ENCODE measurements around the gene DGKI. TPM values are rescaled to one million over a fixed set of nuclear protein-coding genes. Genes with fewer than 3 reads are reported as not detected.
A peak's percentile ranks its signal among the peaks of the same experiment; 100 is the strongest.
"Not testable (repeated sequence)": the region's sequence is repeated elsewhere in the genome, so short reads cannot be mapped to it uniquely, and the experiment has no call there.

DGKI gene
- total and polyA plus RNA-seq, 5 donors from 2014 or later, result not detected

DNA sequence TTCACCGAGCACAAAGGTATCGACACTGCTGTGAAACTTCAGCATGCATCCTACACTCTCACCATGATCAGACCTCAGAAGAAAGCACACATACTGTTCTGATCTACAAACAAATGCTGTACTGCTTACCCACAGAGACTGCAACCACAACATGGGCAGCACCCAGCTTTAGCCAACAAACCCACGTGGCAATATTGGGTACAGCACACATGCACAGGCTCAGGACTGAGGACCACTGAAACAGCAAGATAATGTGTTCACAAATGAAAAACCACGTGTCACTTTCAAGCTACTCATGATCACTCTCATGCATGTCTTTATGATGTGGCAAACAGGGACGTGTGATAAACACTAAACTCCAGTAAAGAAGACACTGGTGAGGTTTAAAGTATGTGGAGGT is 383.9 kb downstream of the DGKI start:
- Histone ChIP-seq H3K36me3 (ENCODE audit: control insufficient read depth, insufficient read depth, low read length) (no peaks in the 10 kb centered on the region), H3K4me3 (ENCODE audit: low read depth, low read length) (no peak overlapping the region), H3K27ac (ENCODE audit: insufficient read depth, low read length, poor library complexity, severe bottlenecking) (no peak overlapping the region), H3K9me3 (ENCODE audit: control insufficient read depth in 2 of 2, low read length in 2 of 2) (no peaks in the 10 kb centered on the region), H3K4me1 (ENCODE audit: control insufficient read depth, insufficient read depth, low read length, poor library complexity, severe bottlenecking) (no peaks in the 10 kb centered on the region), H3K27me3 (ENCODE audit: control insufficient read depth, insufficient read depth, low read length) (no peaks in the 10 kb centered on the region)
- no peaks in the 10 kb centered on the region for H3K27me3 Mint-ChIP-seq
- H3K36me3 Mint-ChIP-seq, result no peaks in the 10 kb centered on the region
- H3K4me1 Mint-ChIP-seq, result no peaks in the 10 kb centered on the region
- DNase-seq (no peak), ATAC-seq (ENCODE audit: low read depth in 2 of 2) (no peak)
- no peak overlapping the region for H3K27ac Mint-ChIP-seq
- H3K9me3 Mint-ChIP-seq, result no peaks in the 10 kb centered on the region
- no peak overlapping the region for H3K4me3 Mint-ChIP-seq

DNA sequence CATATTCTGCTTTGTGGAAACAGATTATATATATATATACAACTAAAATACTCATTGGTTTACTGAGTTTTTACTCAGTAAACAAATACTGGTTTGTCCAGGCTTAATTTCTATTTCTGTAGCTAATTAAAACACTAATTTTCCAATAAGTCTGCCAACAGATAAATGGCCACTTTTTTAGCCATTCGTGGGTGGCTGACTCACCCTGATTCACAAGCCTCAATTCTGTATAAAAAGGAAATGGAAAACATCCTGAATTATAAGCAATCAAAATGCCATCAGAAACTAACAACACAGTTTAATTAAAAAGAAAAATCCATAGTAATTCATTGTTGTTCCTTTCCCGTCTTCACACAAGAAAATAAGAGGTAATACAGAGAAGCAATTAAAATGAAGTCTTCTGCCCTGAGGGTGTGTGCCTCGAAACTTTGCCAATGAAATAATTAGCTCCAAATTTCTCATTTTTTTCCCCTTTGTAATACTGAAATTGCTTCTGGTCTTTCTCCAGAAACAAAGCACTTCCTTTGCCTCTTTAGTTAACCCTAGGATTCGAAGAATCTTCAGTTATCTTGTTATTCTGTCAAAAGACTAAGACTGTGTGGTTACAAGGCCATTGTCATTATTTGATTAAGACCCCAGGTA is 384.6 kb downstream of the DGKI start:
- no peaks in the 10 kb centered on the region for H3K4me1 ChIP-seq (ENCODE audit: control insufficient read depth, insufficient read depth, low read length, poor library complexity, severe bottlenecking)
- no peaks in the 10 kb centered on the region for H3K4me1 Mint-ChIP-seq
- no peak overlapping the region for H3K27ac Mint-ChIP-seq
- H3K9me3 ChIP-seq (ENCODE audit: control insufficient read depth in 2 of 2, low read length in 2 of 2), result no peaks in the 10 kb centered on the region
- H3K27me3 Mint-ChIP-seq, result no peaks in the 10 kb centered on the region
- H3K27me3 ChIP-seq (ENCODE audit: control insufficient read depth, insufficient read depth, low read length), result no peaks in the 10 kb centered on the region
- no peak overlapping the region for H3K4me3 Mint-ChIP-seq
- no peak overlapping the region for H3K4me3 ChIP-seq (ENCODE audit: low read depth, low read length)
- DNase-seq, result no peak
- no peaks in the 10 kb centered on the region for H3K9me3 Mint-ChIP-seq
- H3K27ac ChIP-seq (ENCODE audit: insufficient read depth, low read length, poor library complexity, severe bottlenecking), result no peak overlapping the region
- H3K36me3 Mint-ChIP-seq, result no peaks in the 10 kb centered on the region
- no peaks in the 10 kb centered on the region for H3K36me3 ChIP-seq (ENCODE audit: control insufficient read depth, insufficient read depth, low read length)
- ATAC-seq (ENCODE audit: low read depth in 2 of 2), result no peak

DNA sequence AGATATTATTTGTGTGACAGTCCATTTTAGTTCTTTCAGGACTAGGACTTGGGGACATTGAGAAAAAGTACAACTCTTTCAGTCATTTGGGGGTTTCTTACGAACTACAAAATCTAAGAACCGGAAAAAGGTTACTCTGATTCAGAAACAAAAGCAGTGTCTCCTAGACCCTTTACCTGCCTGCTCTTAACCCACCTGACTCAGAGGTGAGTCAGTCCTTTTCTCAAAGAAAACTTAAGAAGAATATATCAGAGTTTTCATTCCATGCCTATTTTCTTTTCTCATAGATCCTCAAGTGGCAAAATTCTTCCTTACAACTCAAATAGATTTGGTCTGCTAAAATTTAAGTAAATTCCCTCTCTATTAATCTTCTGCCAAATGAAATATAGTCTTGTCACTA is 388.4 kb downstream of the DGKI start:
- DNase-seq (no peak), ATAC-seq (ENCODE audit: low read depth in 2 of 2) (no peak)
- Mint-ChIP-seq H3K9me3 (no peaks in the 10 kb centered on the region), H3K27me3 (no peaks in the 10 kb centered on the region), H3K4me3 (no peak overlapping the region), H3K36me3 (no peaks in the 10 kb centered on the region), H3K27ac (no peak overlapping the region), H3K4me1 (no peaks in the 10 kb centered on the region)
- H3K4me1 ChIP-seq (ENCODE audit: control insufficient read depth, insufficient read depth, low read length, poor library complexity, severe bottlenecking), result no peaks in the 10 kb centered on the region
- H3K9me3 ChIP-seq (ENCODE audit: control insufficient read depth in 2 of 2, low read length in 2 of 2), result no peaks in the 10 kb centered on the region
- H3K4me3 ChIP-seq (ENCODE audit: low read depth, low read length), result no peak overlapping the region
- H3K36me3 ChIP-seq (ENCODE audit: control insufficient read depth, insufficient read depth, low read length), result no peaks in the 10 kb centered on the region
- no peak overlapping the region for H3K27ac ChIP-seq (ENCODE audit: insufficient read depth, low read length, poor library complexity, severe bottlenecking)
- no peaks in the 10 kb centered on the region for H3K27me3 ChIP-seq (ENCODE audit: control insufficient read depth, insufficient read depth, low read length)

DNA sequence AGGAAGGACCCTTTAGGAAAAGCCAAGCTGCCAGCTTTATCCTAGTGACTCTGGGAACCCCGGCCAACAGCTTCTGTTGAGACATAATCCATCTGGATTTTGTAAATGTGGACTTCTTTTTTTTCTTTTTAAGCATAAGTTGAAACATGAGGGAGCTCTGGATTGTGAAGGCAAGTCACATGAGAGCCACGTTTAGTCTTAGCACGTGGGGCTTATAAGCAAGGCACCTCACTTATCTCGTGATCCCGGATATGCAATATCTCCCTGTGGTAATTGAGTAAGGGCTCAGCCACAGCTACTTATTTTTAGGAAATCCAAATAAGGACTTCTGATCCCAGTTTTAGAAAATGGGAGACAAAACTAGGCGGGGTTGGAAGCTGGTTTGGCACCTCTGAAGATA is 392.0 kb downstream of the DGKI start:
- no peaks in the 10 kb centered on the region for H3K4me1 Mint-ChIP-seq
- Histone ChIP-seq H3K9me3 (ENCODE audit: control insufficient read depth in 2 of 2, low read length in 2 of 2) (no peaks in the 10 kb centered on the region), H3K27me3 (ENCODE audit: control insufficient read depth, insufficient read depth, low read length) (no peaks in the 10 kb centered on the region), H3K36me3 (ENCODE audit: control insufficient read depth, insufficient read depth, low read length) (no peaks in the 10 kb centered on the region), H3K4me3 (ENCODE audit: low read depth, low read length) (no peak overlapping the region), H3K4me1 (ENCODE audit: control insufficient read depth, insufficient read depth, low read length, poor library complexity, severe bottlenecking) (no peaks in the 10 kb centered on the region), H3K27ac (ENCODE audit: insufficient read depth, low read length, poor library complexity, severe bottlenecking) (no peak overlapping the region)
- H3K4me3 Mint-ChIP-seq, result no peak overlapping the region
- no peaks in the 10 kb centered on the region for H3K9me3 Mint-ChIP-seq
- DNase-seq (no peak), ATAC-seq (ENCODE audit: low read depth in 2 of 2) (no peak)
- H3K27ac Mint-ChIP-seq, result no peak overlapping the region
- H3K36me3 Mint-ChIP-seq, result no peaks in the 10 kb centered on the region
- no peaks in the 10 kb centered on the region for H3K27me3 Mint-ChIP-seq

DNA sequence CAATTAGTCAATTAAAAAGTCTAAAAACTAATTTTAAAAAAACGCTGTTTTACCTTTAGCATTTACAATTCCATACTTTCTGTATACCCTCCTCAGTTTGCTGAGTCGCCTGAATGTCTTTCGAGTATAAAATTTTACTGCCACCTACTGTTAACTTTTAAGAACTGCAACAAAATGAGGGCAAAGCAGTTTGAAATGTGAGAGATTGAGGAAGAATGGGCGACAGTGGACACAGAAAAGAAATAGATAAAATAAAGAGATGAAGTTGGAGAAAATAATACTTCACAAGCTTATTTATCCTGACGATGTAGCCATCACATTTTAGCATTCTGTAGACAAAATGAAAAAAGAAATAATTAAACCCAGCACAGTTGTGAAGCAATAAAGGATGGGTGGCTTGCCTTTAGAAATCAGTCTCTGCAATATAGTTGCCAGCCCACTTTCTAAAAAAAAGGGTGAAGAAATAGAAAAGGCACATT is 392.5 kb downstream of the DGKI start:
- no peaks in the 10 kb centered on the region for H3K9me3 ChIP-seq (ENCODE audit: control insufficient read depth in 2 of 2, low read length in 2 of 2)
- no peaks in the 10 kb centered on the region for H3K9me3 Mint-ChIP-seq
- H3K4me1 Mint-ChIP-seq, result no peaks in the 10 kb centered on the region
- H3K4me3 ChIP-seq (ENCODE audit: low read depth, low read length), result no peak overlapping the region
- no peaks in the 10 kb centered on the region for H3K4me1 ChIP-seq (ENCODE audit: control insufficient read depth, insufficient read depth, low read length, poor library complexity, severe bottlenecking)
- H3K27me3 ChIP-seq (ENCODE audit: control insufficient read depth, insufficient read depth, low read length), result no peaks in the 10 kb centered on the region
- DNase-seq, result peak in 2 of 3 donors; percentile 7 to 20
- H3K27ac ChIP-seq (ENCODE audit: insufficient read depth, low read length, poor library complexity, severe bottlenecking), result no peak overlapping the region
- no peak overlapping the region for H3K27ac Mint-ChIP-seq
- H3K27me3 Mint-ChIP-seq, result no peaks in the 10 kb centered on the region
- H3K36me3 ChIP-seq (ENCODE audit: control insufficient read depth, insufficient read depth, low read length), result no peaks in the 10 kb centered on the region
- no peak for ATAC-seq (ENCODE audit: low read depth in 2 of 2)
- H3K4me3 Mint-ChIP-seq, result no peak overlapping the region
- no peaks in the 10 kb centered on the region for H3K36me3 Mint-ChIP-seq

DNA sequence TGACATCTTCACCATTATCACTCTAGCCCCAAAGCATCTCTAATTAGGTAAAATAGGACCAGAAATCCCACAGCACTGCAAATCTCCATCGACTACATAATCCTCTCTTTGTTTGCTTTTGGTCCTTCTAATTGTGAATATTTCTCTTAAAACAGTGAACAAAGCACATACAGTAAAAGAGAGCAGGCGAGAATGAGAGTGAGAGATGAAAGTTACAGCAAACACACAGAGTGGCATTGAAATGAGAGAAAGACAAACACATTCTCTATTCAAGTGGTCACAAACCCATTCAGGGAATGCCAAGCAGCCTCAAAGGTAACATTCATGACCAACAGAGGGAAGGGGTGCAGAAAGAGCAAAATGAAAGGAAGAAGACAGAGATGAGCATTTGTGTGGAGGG is 393.4 kb downstream of the DGKI start:
- Histone ChIP-seq H3K27me3 (ENCODE audit: control insufficient read depth, insufficient read depth, low read length) (no peaks in the 10 kb centered on the region), H3K27ac (ENCODE audit: insufficient read depth, low read length, poor library complexity, severe bottlenecking) (no peak overlapping the region), H3K4me1 (ENCODE audit: control insufficient read depth, insufficient read depth, low read length, poor library complexity, severe bottlenecking) (no peaks in the 10 kb centered on the region), H3K4me3 (ENCODE audit: low read depth, low read length) (no peak overlapping the region), H3K36me3 (ENCODE audit: control insufficient read depth, insufficient read depth, low read length) (no peaks in the 10 kb centered on the region), H3K9me3 (ENCODE audit: control insufficient read depth in 2 of 2, low read length in 2 of 2) (no peaks in the 10 kb centered on the region)
- H3K9me3 Mint-ChIP-seq, result no peaks in the 10 kb centered on the region
- H3K27ac Mint-ChIP-seq, result no peak overlapping the region
- ATAC-seq (ENCODE audit: low read depth in 2 of 2) (no peak), DNase-seq (no peak)
- H3K36me3 Mint-ChIP-seq, result no peaks in the 10 kb centered on the region
- no peaks in the 10 kb centered on the region for H3K27me3 Mint-ChIP-seq
- H3K4me3 Mint-ChIP-seq, result no peak overlapping the region
- H3K4me1 Mint-ChIP-seq, result no peaks in the 10 kb centered on the region

DNA sequence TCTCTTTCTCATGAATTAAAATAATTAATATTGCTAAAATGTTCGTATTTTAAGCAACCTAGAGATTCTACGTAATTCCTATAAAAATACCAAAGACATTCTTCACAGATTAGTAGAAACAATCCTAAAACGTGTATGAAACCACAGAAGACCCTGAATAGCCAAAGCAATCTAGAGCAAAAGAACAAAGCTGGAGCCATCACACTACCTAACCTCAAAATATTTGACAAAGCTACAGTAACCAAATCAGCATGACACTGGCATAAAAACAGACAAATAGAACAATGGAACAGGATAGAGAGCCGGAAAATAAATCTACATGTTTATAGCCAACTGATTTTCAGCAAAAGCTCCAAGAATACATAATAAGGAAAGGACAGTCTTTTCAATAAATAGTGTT is 397.8 kb downstream of the DGKI start:
- ATAC-seq (ENCODE audit: low read depth in 2 of 2), result no peak

DNA sequence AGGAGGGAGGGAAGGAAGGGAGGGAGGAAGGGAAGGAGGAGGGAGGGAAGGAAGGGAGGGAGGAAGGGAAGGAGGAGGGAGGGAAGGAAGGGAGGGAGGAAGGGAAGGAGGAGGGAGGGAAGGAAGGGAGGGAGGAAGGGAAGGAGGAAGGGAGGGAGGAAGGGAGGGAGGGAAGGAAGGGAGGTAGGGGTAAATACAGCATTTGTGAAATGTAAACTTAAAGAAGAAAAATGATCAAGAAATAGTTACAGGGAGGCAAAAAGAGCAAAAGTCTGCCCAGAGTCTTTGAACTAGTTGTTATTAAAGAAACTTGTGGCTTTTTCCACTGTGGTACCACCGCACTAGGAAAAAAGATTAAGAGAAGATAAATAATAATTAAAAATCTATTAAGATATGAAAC is 398.2 kb downstream of the DGKI start:
- not testable (repeated sequence) for H3K27ac Mint-ChIP-seq; H3K9me3 Mint-ChIP-seq; H3K4me1 Mint-ChIP-seq; DNase-seq; H3K27ac ChIP-seq (ENCODE audit: insufficient read depth, low read length, poor library complexity, severe bottlenecking); ATAC-seq (ENCODE audit: low read depth in 2 of 2); H3K4me1 ChIP-seq (ENCODE audit: control insufficient read depth, insufficient read depth, low read length, poor library complexity, severe bottlenecking); H3K4me3 ChIP-seq (ENCODE audit: low read depth, low read length); H3K36me3 Mint-ChIP-seq; H3K4me3 Mint-ChIP-seq; H3K27me3 ChIP-seq (ENCODE audit: control insufficient read depth, insufficient read depth, low read length); H3K9me3 ChIP-seq (ENCODE audit: control insufficient read depth in 2 of 2, low read length in 2 of 2); H3K36me3 ChIP-seq (ENCODE audit: control insufficient read depth, insufficient read depth, low read length); H3K27me3 Mint-ChIP-seq

More for the DNA sequence above, 397.8 kb downstream of the DGKI start:
- Histone ChIP-seq H3K36me3 (ENCODE audit: control insufficient read depth, insufficient read depth, low read length) (no peaks in the 10 kb centered on the region), H3K9me3 (ENCODE audit: control insufficient read depth in 2 of 2, low read length in 2 of 2) (no peaks in the 10 kb centered on the region), H3K4me1 (ENCODE audit: control insufficient read depth, insufficient read depth, low read length, poor library complexity, severe bottlenecking) (no peaks in the 10 kb centered on the region), H3K27me3 (ENCODE audit: control insufficient read depth, insufficient read depth, low read length) (no peaks in the 10 kb centered on the region), H3K4me3 (ENCODE audit: low read depth, low read length) (no peak overlapping the region), H3K27ac (ENCODE audit: insufficient read depth, low read length, poor library complexity, severe bottlenecking) (no peak overlapping the region)
- Mint-ChIP-seq H3K27me3 (no peaks in the 10 kb centered on the region), H3K9me3 (peaks cover 0 to 2% (median 0%) of the 10 kb centered on the region in 7 donors), H3K27ac (no peak overlapping the region), H3K36me3 (no peaks in the 10 kb centered on the region), H3K4me3 (no peak overlapping the region), H3K4me1 (no peaks in the 10 kb centered on the region)
- no peak for DNase-seq

Data from CD4-positive, CD25-positive, alpha-beta regulatory T cell (primary cell).